NB4 (cell line): ENCODE data around the gene CMSS1.

Experiments used
- DNase-seq: peaks from one replicate; pipeline ENCODE4 v3.0.0; 2010; ENCODE audit warnings: low read depth
- H3K4me3 ChIP-seq: one replicate; pipeline ENCODE4 v1.5.1; 2011; ENCODE audit warnings: mild to moderate bottlenecking, low read depth, low read length, moderate library complexity
- CTCF ChIP-seq: IDR thresholded peaks from one replicate; pipeline ENCODE4 v1.5.1; 2012; ENCODE audit warnings: low read depth, low read length
- MAX ChIP-seq: IDR thresholded peaks from 2 replicates; pipeline ENCODE4 v1.6.1; 2011; ENCODE audit warnings: low read depth, low read length
- MYC ChIP-seq: IDR thresholded peaks from 2 replicates; pipeline ENCODE4 v1.6.1; 2011; ENCODE audit warnings: low read depth, low read length
- POLR2A ChIP-seq: IDR thresholded peaks from 2 replicates; pipeline ENCODE4 v1.6.1; 2011; ENCODE audit warnings: mild to moderate bottlenecking; ENCODE audit not compliant: insufficient read length; ENCODE audit errors: extremely low read depth

CMSS1 gene

GRCh38 chr3:99865321-99865720, 47.7 kb downstream of the CMSS1 start:
- DNase-seq: no peak
- no peak overlapping the region for H3K4me3 ChIP-seq
- TF ChIP-seq MYC (no peak), MAX (no peak), POLR2A (no peak)

- DNase-seq: peak; percentile 51
- H3K4me3 ChIP-seq: no peak overlapping the region
These were observed 48.6 kb downstream of the CMSS1 start for GRCh38 chr3:99866261-99866761.

GRCh38 chr3:99867594-99868310, 50.1 kb downstream of the CMSS1 start:
- DNase-seq: no peak
- H3K4me3 ChIP-seq: no peak overlapping the region
- TF ChIP-seq POLR2A (no peak), MYC (no peak), MAX (no peak), CTCF (no peak)

More at GRCh38 chr3:99866261-99866761, 48.6 kb downstream of the CMSS1 start:
- TF ChIP-seq MAX (no peak), MYC (no peak), POLR2A (no peak), CTCF (no peak)

- peak; percentile 4 for DNase-seq
- no peak overlapping the region for H3K4me3 ChIP-seq
- TF ChIP-seq MAX (no peak), POLR2A (no peak), MYC (no peak), CTCF (no peak)
These were observed 50.6 kb downstream of the CMSS1 start for GRCh38 chr3:99868311-99868646.

- no peak overlapping the region for H3K4me3 ChIP-seq
- no peak for DNase-seq
- no peak for TF ChIP-seq CTCF
- no peak for TF ChIP-seq MYC
- no peak for TF ChIP-seq MAX
- TF ChIP-seq POLR2A: no peak
These were observed 52.0 kb downstream of the CMSS1 start for GRCh38 chr3:99869621-99870020.

- TF ChIP-seq POLR2A: no peak
- no peak for TF ChIP-seq MAX
- TF ChIP-seq CTCF: no peak
- no peak for TF ChIP-seq MYC
- no peak overlapping the region for H3K4me3 ChIP-seq
- DNase-seq: no peak
These were observed 53.0 kb downstream of the CMSS1 start for GRCh38 chr3:99870712-99871111.
